Astrocyte (in vitro differentiated cells and primary cell): Measurements from ENCODE around the gene ENPP4. TPM values are rescaled to one million over a fixed set of nuclear protein-coding genes. Genes with fewer than 3 reads are reported as not detected.
A peak's percentile ranks its signal among the peaks of the same experiment; 100 is the strongest.

ENCODE experiments used
- DNase-seq: peaks from one replicate; pipeline ENCODE4 v3.0.0-alpha.2; 2010; ENCODE audit warnings: low read depth
- FAIRE-seq: peaks from 2 replicates; lab custom pipeline; 2011; peaks lifted over from hg19 to GRCh38; lab: Jason Lieb, UNC
- H2AFZ ChIP-seq: 2 replicates; pipeline ENCODE4 v1.6.0; 2012; ENCODE audit warnings: low read depth, low read length, inconsistent platforms
- H3K27ac ChIP-seq: 2 replicates; pipeline ENCODE4 v1.5.1; 2011; ENCODE audit warnings: low read depth, low read length, inconsistent platforms
- H3K27me3 ChIP-seq: 2 replicates; pipeline ENCODE4 v1.6.0; 2011; ENCODE audit warnings: low read length, inconsistent platforms; ENCODE audit not compliant: insufficient read depth
- H3K36me3 ChIP-seq: 2 replicates; pipeline ENCODE4 v1.5.1; 2011; ENCODE audit warnings: low read length, inconsistent platforms; ENCODE audit not compliant: insufficient read depth
- H3K4me1 ChIP-seq: 2 replicates; pipeline ENCODE4 v1.5.1; 2011; ENCODE audit warnings: low read length, inconsistent platforms; ENCODE audit not compliant: insufficient read depth
- H3K4me2 ChIP-seq: 2 replicates; pipeline ENCODE4 v1.6.0; 2012; ENCODE audit warnings: low read length, inconsistent platforms
- H3K4me3 ChIP-seq: 2 replicates; pipeline ENCODE4 v1.5.1; 2011; ENCODE audit warnings: low read depth, mild to moderate bottlenecking, low read length, inconsistent platforms; ENCODE audit not compliant: insufficient read depth
- H3K79me2 ChIP-seq: 2 replicates; pipeline ENCODE4 v1.6.0; 2012; ENCODE audit warnings: mild to moderate bottlenecking, low read length, inconsistent platforms; ENCODE audit not compliant: insufficient read depth
- H3K9ac ChIP-seq: 2 replicates; pipeline ENCODE4 v1.6.0; 2012; ENCODE audit warnings: mild to moderate bottlenecking, low read length, inconsistent platforms
- H3K9me3 ChIP-seq: 2 replicates; pipeline ENCODE4 v1.5.1; 2012; ENCODE audit warnings: low read depth, mild to moderate bottlenecking, low read length, inconsistent platforms; ENCODE audit not compliant: insufficient read depth
- H4K20me1 ChIP-seq: 2 replicates; pipeline ENCODE4 v1.6.0; 2012; ENCODE audit warnings: low read length, inconsistent platforms; ENCODE audit not compliant: insufficient read depth
- H3K27ac Mint-ChIP-seq: one replicate; pipeline ENCODE4 v1.8.0; 2021; ENCODE audit warnings: mild to moderate bottlenecking, mixed read lengths; ENCODE audit not compliant: unreplicated experiment
- H3K27me3 Mint-ChIP-seq: one replicate; pipeline ENCODE4 v1.8.0; 2021; ENCODE audit warnings: low read depth, mixed read lengths; ENCODE audit not compliant: unreplicated experiment
- H3K36me3 Mint-ChIP-seq: one replicate; pipeline ENCODE4 v1.8.0; 2021; ENCODE audit warnings: low read depth, mixed read lengths; ENCODE audit not compliant: unreplicated experiment
- H3K4me1 Mint-ChIP-seq: one replicate; pipeline ENCODE4 v1.8.0; 2021; ENCODE audit warnings: low read depth, mixed read lengths; ENCODE audit not compliant: unreplicated experiment
- H3K4me3 Mint-ChIP-seq: one replicate; pipeline ENCODE4 v1.8.0; 2021; ENCODE audit warnings: mild to moderate bottlenecking, moderate library complexity, mixed read lengths; ENCODE audit not compliant: unreplicated experiment
- H3K9me3 Mint-ChIP-seq: one replicate; pipeline ENCODE4 v1.8.0; 2021; ENCODE audit warnings: mild to moderate bottlenecking, mixed read lengths; ENCODE audit not compliant: unreplicated experiment
- EZH2 ChIP-seq: IDR thresholded peaks from 2 replicates; pipeline ENCODE4 v1.6.1; 2012; ENCODE audit warnings: mild to moderate bottlenecking, low read length, inconsistent platforms; ENCODE audit not compliant: insufficient read depth
- total RNA-seq: library from RNA; stranded (reverse); gene quantifications from 2 replicates; pipeline ENCODE4 v1.2.1, GENCODE V29; 2021
- TF ChIP-seq, protein P1 (sequence below): IDR thresholded peaks from 2 replicates; pipeline ENCODE4 v1.5.1; 2011; ENCODE audit warnings: low read depth, mild to moderate bottlenecking, inconsistent platforms, low read length, moderate library complexity; ENCODE audit not compliant: insufficient read depth

The ENPP4 gene
- total RNA-seq, 1 donor from 2014 or later = 5.7 TPM

DNA sequence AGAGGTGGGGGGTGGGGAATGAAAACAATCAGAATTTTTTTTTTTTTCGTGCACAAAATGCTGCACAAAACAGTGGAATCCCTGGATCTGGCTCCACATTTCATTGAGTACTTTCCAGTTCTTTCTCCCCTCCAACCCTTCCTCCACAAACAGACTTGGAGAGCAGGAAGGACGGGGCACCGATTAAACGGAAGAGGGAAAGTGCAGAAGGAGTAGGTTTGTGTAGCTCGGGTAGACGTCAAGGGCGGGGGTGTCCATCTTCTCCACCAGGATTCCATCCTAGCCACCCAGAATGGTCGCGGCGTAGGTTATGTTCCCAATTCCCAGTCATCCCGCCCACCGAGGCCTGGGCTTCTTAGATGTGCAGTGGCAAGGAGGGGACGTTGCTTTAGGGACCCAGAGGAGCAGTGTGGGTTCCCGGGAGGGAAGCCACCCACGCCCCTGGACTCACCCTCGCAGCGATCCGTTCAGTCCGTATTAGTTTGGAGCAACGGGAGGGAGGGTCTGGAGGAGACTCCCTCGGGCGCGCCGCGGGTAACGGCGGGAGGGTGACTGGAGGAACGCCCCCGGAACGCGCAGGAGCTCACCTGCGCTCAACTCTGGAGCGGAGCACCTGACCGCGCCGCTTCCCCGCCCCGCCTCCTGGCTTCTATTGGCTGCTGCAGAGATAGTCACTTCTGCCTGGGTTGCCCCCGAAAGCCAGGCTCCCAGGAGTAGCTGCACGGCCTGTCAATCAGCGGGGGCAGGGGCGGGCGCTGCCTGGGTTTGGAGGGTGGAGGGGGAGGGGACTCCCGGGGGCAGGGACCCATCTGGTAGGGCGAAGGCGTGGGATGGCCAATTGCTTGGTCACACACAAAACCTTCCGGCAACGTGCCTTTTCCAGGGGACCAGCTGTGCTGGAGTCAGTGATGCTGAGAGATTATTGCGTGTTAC, 40.8 kb downstream of the ENPP4 start, which contains the start of gene ENPP5:
ENPP5 (minus strand) TSS at position 624 of the 933 bp plus-strand sequence. CDS start 2,718 bp downstream, outside the sequence.
- Mint-ChIP-seq H3K27ac (peak within 1 kb of the TSS; percentile 10), H3K4me3 (peak within 1 kb of the TSS; percentile 93), H3K36me3 (no peaks in the 10 kb centered on the region), H3K9me3 (no peaks in the 10 kb centered on the region), H3K27me3 (peaks cover 4% of the 10 kb centered on the region), H3K4me1 (peaks cover 4% of the 10 kb centered on the region)
- H3K4me2 ChIP-seq = peak within 1 kb of the TSS; percentile 85
- H3K4me1 ChIP-seq = no peaks in the 10 kb centered on the region
- H3K27ac ChIP-seq = no peak within 1 kb of the TSS
- no peaks in the 10 kb centered on the region for H4K20me1 ChIP-seq
- no peaks in the 10 kb centered on the region for H3K9me3 ChIP-seq
- FAIRE-seq (no peak), DNase-seq (no peak)
- peak within 1 kb of the TSS; percentile 58 for H3K4me3 ChIP-seq
- peak within 1 kb of the TSS; percentile 70 for H2AFZ ChIP-seq
- TF ChIP-seq EZH2 = peak; percentile 54
- TF ChIP-seq, protein P1, sequence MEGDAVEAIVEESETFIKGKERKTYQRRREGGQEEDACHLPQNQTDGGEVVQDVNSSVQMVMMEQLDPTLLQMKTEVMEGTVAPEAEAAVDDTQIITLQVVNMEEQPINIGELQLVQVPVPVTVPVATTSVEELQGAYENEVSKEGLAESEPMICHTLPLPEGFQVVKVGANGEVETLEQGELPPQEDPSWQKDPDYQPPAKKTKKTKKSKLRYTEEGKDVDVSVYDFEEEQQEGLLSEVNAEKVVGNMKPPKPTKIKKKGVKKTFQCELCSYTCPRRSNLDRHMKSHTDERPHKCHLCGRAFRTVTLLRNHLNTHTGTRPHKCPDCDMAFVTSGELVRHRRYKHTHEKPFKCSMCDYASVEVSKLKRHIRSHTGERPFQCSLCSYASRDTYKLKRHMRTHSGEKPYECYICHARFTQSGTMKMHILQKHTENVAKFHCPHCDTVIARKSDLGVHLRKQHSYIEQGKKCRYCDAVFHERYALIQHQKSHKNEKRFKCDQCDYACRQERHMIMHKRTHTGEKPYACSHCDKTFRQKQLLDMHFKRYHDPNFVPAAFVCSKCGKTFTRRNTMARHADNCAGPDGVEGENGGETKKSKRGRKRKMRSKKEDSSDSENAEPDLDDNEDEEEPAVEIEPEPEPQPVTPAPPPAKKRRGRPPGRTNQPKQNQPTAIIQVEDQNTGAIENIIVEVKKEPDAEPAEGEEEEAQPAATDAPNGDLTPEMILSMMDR = no peak
- H3K27me3 ChIP-seq = peaks cover 19% of the 10 kb centered on the region
- no peaks in the 10 kb centered on the region for H3K36me3 ChIP-seq
- no peaks in the 10 kb centered on the region for H3K79me2 ChIP-seq
- H3K9ac ChIP-seq = no peak within 1 kb of the TSS

DNA sequence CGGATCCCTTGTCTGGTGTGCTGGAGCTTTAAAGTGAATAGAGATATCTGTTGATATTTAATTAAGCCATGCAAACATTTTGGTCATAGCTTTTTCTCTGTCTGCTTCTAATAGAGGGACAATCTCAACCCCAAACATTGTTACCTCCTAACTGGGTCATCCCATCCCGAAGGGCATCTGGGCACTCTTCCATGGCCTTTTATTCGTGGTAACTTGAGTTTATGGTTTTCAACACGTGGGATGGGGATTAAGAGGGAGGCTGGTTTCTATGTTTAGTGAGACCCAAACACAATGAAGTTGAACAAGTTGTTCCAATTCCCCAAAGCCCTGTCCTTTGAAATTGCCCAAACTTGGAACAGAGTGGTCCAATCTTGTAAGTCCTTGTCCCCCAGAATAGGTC, 42.4 kb downstream of the ENPP4 start:
- H2AFZ ChIP-seq = no peak overlapping the region
- Mint-ChIP-seq H3K9me3 (no peaks in the 10 kb centered on the region), H3K27me3 (peaks cover 6% of the 10 kb centered on the region)

More for the DNA sequence above, 42.4 kb downstream of the ENPP4 start:
- Histone ChIP-seq H3K4me2 (no peak overlapping the region), H3K9ac (no peak overlapping the region), H3K27ac (no peak overlapping the region), H3K27me3 (peaks cover 19% of the 10 kb centered on the region), H4K20me1 (no peaks in the 10 kb centered on the region), H3K4me3 (no peak overlapping the region), H3K79me2 (no peaks in the 10 kb centered on the region), H3K4me1 (no peaks in the 10 kb centered on the region), H3K36me3 (no peaks in the 10 kb centered on the region), H3K9me3 (no peaks in the 10 kb centered on the region)
- FAIRE-seq (no peak), DNase-seq (no peak)
- TF ChIP-seq, protein P1 = no peak
- TF ChIP-seq EZH2 = no peak
- Mint-ChIP-seq H3K36me3 (no peaks in the 10 kb centered on the region), H3K4me1 (peaks cover 4% of the 10 kb centered on the region), H3K27ac (no peak overlapping the region), H3K4me3 (no peak overlapping the region)
